ENCODE data around the gene EEF1AKMT1.

The EEF1AKMT1 gene

DNA sequence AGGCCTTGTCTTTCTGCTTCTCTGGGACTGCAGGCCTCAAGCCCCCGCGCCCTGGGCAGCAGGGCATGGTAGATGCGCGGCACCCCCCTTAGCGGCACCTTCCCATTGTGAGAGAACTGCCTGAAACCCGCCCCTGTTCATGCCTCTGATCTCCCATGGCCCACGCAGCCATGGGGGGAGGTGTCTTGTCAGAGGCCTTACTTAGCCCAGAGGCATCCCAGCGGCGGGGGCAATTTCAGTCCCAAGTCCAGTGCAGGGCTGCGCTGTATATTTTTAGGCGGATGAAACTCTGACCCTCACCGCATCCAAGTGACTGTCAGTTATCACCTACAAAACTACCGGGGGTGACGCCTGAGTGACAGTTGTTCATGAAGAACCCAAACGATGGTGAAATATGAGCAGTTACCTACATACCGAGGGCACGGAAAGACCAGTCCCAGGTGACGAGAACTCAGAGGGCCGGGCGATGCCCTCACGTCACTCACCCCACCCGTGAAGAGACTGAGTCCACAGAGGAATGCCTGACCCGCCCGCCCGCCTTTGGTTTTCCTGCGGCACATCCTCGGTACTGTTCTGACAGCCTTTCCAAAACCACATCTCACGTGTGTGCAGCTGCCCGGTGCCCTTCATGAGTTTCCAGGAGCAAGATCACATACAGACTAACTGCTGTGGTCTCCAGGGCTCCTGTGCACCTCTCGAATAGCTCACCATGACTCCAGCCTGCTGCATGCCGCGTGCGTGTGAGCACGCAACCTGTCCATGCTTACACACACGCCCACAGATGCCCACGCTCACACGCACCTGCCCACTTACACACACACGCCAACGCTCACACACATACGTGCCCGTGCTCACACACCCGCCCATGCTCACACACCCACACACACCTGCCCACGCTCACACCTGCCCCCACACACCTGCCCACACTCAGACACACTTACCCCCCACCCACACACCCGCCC is 55.9 kb downstream of the EEF1AKMT1 start:
- DNase-seq: no peak

DNA sequence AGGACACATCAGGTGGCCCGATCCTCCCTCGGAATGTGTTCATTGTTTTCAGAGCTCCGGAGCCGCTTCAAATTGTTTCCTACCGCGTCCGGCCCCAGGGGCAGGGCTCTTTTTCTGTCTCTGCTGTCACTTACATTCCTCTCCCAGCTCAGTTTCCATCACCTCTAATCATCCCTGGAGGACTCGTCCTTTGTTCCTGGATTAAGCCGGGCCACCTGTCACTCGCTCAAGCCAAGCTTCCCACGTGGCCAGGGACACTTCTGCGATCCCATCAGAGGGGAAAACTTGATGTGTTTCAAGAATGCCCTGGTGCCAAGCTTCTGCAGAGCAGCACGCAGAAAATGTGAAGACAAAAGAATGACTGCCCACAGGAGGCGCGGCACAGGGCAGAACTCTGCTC is 56.8 kb downstream of the EEF1AKMT1 start:
- no peak for DNase-seq

DNA sequence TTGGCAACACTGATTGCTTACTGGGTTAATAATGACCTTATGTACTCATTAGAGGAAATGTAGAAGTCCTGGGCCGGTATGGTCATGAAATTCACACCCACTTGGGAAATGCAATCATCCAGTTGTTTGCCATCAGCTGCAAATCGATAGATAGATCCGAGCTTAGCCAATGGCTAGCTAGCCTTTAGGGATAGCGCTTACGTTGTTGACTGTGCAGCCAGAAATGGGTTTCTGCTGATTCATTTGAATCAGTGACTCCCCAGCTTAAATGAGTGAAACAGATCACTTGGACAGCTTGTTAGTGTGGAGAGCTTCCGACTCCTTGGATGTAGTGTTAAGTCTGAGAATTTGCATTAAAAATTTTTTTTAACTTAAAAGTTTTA is 58.4 kb downstream of the EEF1AKMT1 start:
- no peak for DNase-seq

- no peak for DNase-seq
These were observed 59.0 kb downstream of the EEF1AKMT1 start for GRCh38 chr13:20714563-20715329.

DNA sequence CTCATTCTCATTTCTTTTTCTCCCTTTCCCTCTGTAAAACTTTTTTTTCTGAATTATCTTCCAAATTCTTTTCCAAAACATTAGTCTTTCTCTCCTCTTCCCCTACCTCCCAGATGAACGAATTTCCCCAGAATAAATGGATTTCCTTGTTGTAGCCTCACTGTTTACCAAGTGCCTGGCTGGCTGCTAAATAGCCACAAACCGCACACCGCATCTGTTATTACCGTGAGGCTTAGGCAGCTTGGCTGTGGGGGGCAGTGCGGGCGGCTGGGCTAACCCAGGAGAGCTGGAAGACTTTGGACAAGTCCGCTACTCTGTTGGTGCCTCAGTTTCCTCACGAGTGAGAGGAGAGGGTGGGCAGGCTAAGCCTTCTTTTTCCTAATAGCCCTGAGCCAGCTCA is 59.6 kb downstream of the EEF1AKMT1 start:
- DNase-seq: no peak

- DNase-seq: no peak
These were observed 60.0 kb downstream of the EEF1AKMT1 start for GRCh38 chr13:20713751-20714150.

DNA sequence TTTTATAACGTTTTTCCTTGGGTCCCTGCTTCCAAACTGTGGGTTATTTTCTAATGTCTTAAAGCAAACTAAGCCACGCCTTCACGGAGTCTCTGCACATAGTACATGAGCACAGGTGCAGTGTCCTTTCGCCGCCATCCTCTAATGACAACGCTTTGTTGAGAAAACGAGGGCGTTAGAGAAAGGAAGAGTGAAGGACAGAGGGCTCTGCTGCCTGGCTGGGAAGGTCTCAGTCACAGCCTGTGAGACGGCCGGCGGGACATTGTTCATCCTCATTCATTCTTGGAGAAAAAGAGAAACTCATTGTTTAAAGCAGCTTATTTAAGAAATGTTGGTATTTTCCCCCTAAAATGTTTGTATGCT is 60.8 kb downstream of the EEF1AKMT1 start:
- DNase-seq: no peak

DNA sequence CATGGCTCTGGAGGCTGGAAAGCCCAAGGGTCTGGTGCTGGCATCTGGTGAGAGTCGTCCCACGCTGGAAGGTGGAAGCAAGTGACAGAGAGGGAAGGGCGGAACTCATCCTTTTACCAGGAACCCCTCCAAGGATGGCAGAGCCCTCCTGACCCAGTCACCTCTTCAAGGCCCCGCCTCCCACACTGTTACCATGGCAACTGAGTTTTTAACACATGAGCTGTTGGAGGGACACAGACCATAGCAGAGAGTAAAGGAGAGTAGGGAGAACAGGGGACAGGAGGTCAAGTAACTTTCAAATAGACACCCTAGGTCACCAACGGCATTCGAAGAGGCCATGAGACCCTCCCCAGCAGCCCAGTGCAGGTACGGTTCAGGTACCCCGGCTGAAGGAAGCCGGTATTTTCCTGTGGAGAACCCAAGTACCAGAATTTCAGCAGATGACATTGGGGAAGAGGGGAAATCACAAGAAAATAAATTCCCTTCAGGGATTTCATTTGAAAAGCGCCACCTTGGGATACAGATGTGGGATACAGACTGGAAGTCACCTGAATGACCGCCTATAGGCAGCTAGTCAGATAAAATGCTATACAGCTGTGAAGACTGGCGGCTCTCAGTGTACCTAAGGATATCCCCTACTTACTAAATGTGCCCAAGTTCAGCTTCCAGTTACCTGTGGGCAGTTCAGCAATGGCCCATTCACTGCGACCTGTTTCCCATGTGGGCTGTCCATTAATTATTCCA is 62.3 kb downstream of the EEF1AKMT1 start:
- DNase-seq: peak; percentile 8

DNA sequence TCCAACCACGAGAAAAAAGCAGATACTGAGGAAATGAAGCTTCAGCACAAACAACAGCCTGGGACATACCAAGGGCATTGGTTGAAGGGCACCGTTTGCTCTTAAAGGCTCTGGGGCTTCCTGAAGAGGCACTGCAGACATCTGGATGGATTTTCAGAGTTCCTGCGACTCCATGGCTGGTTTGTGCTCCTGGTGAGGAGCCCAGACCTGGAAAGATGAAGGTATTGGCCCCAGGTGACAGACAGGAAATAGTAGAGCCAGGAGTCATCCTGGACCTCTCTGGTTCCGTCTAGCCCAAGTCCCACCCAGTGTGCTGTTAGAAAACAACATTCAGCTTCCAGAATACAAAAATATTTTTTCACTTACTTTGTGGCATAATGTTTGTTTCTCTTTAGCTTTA is 64.0 kb downstream of the EEF1AKMT1 start:
- DNase-seq: no peak

DNA sequence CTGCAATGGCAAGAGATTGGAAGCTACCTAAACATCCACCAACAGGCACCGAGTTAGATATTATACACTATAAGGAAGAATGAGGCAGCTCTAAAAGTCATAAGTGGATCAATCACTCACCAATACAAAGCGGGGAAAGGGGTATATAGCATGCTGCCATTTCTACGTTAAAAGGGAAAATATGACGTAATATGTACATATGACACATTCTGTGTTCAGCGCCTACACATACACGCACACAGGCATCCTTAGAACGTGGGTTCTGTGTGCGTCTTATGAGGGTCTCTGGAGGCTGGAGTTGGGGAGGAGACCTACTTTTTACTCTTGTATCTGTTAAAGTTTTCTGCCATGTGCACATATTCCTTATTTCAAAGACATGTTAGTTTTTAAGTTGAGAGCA is 64.4 kb downstream of the EEF1AKMT1 start:
- DNase-seq: no peak

DNA sequence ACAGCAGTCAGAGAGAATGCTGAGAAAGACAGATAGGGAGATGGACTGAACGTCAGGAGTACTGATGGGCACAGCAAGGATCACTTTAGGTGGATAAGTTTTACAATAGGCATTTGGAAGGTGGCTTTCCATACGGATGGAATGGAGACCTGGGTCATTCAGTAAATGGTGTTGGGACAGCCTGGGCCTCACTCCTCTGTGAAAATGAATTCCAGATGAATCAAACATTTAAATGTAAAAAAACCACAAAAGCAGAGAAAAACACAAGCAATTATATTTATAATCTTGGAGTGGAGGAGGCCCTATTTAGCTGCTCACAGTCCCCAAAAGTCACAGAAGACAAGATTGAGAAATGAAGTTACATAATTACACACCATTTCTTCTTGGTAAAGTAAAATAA is 65.5 kb downstream of the EEF1AKMT1 start:
- no peak for DNase-seq

DNA sequence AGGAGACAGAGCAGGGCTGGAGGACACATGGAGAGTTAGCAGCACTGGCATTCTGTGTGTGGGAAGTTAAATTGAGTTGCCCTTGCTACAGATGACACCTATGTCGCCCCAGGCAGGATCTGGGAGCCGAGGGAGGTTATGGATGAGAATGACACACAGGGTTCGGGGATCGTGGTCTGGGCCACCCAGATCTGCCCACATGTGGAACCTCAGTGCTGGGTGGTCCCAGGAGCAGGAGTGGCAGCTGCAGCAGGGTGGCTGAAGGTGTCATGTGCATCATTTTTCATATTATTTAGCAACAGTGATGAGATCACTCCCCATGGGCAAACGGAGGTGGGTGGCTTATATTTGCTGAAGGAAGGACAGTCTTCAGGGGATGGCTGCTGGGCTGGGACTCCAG is 67.1 kb downstream of the EEF1AKMT1 start:
- DNase-seq: no peak

- no peak for DNase-seq
These were observed 69.2 kb downstream of the EEF1AKMT1 start for GRCh38 chr13:20704459-20705069.

- peak; percentile 79 for DNase-seq
These were observed 69.8 kb downstream of the EEF1AKMT1 start for GRCh38 chr13:20703780-20704458.

- peak; percentile 35 for DNase-seq
These were observed 70.6 kb downstream of the EEF1AKMT1 start, which contains the start of gene IL17D for GRCh38 chr13:20702915-20703779. TSS of gene IL17D (plus strand) at chr13:20703699. CDS start at chr13:20704002, 303 bp downstream.

DNA sequence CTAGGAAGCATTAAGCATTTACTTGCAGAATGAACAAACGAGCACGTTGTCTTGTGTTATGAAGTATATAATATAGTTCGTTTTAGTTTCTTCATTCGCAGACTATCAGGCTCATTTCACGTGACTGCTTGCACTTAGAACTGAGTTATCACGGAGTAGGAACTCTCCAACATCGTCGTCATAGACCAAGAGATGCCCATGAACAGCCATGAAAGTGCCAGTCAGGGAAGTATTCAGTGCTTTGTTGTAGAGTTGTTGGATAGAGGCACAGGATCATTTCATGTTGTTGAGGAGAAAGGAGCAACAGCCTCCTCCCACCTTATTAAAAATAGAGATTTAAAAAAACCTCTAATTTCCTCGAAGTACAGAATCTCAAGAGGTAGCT is 71.2 kb downstream of the EEF1AKMT1 start:
- DNase-seq: no peak

- no peak for DNase-seq
These were observed 72.3 kb downstream of the EEF1AKMT1 start for GRCh38 chr13:20701461-20701860.

- no peak for DNase-seq
These were observed 73.5 kb downstream of the EEF1AKMT1 start for GRCh38 chr13:20700288-20700687.

GRCh38 chr13:20699715-20700114 is 74.0 kb downstream of the EEF1AKMT1 start:
- no peak for DNase-seq

DNA sequence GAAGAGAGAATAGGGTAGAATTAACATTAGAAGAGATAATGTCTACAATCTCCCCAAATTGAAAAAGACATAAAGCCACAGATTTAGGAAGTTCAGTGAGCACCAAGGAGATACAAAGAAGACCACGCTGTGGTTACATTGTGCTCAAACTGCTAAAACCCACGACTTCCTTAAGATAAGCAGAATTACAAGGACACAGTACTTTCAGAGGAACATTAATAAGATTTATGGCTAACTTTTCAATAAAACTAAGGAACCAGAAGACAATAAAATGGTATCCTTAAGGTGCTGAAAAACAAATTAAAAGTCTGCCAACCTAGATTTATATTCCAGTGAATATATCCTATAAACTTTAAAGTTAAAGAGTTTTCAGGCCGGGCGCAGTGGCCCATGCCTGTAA is 77.7 kb downstream of the EEF1AKMT1 start:
- no peak for DNase-seq

- DNase-seq: no peak
These were observed 82.1 kb downstream of the EEF1AKMT1 start for GRCh38 chr13:20691616-20692015.
